Caco-2 (cell line): ENCODE results near the gene ATP8B1. TPM values are rescaled to one million over a fixed set of nuclear protein-coding genes. Genes with fewer than 3 reads are reported as not detected.
"Not testable (repeated sequence)": the region's sequence is repeated elsewhere in the genome, so short reads cannot be mapped to it uniquely, and the experiment has no call there.

ENCODE experiments used
- BruUV-seq: library from RNA; stranded (reverse); fragments of 400-500 nt; replicated peaks from 2 replicates; lab custom pipeline; 2021; lab: Mats Ljungman, UMichigan
- CTCF ChIA-PET: fragments of 300-600 bp; sonication (Branson Sonifier 250); formaldehyde crosslinking; loops from one replicate; lab custom pipeline; 2022; ENCODE audit warnings: antibody characterized with exemption; lab: Charles Lee
- POLR2A ChIA-PET: fragments of 300-600 bp; sonication (Branson Sonifier 250); formaldehyde crosslinking; loops from one replicate; lab custom pipeline; 2022; ENCODE audit warnings: antibody characterized with exemption; lab: Charles Lee
- DNase-seq, 2 experiments: peaks; one replicate each; pipeline versions ENCODE4 v3.0.0 to v3.0.0-alpha.2; 2020 to 2022
- H3K27me3 ChIP-seq: replicated peaks from 2 replicates; pipeline ENCODE4 v1.6.0; 2011; ENCODE audit warnings: low read length; ENCODE audit not compliant: control insufficient read depth, insufficient read depth
- H3K36me3 ChIP-seq: 2 replicates; pipeline ENCODE4 v1.5.1; 2011; ENCODE audit warnings: low read length; ENCODE audit not compliant: control insufficient read depth, insufficient read depth
- H3K4me1 ChIP-seq: fragments of 250-450 bp; sonication (Bioruptor Pico); 2 replicates; pipeline ENCODE4 v1.5.1; 2020; ENCODE audit warnings: mild to moderate bottlenecking
- H3K4me3 ChIP-seq: 2 replicates; pipeline ENCODE4 v1.5.1; 2011; ENCODE audit warnings: low read depth, mild to moderate bottlenecking, control low read depth, low read length
- H3K9me3 ChIP-seq: fragments of 250-450 bp; sonication (Bioruptor Pico); 2 replicates; pipeline ENCODE4 v1.5.1; 2020; ENCODE audit warnings: mild to moderate bottlenecking, moderate library complexity
- H3K27ac Mint-ChIP-seq: one replicate; pipeline ENCODE4 v1.8.0; 2022; ENCODE audit warnings: mixed read lengths; ENCODE audit not compliant: unreplicated experiment
- H3K27me3 Mint-ChIP-seq: one replicate; pipeline ENCODE4 v1.8.0; 2022; ENCODE audit warnings: mixed read lengths; ENCODE audit not compliant: insufficient read depth, unreplicated experiment
- H3K36me3 Mint-ChIP-seq: one replicate; pipeline ENCODE4 v1.8.0; 2022; ENCODE audit warnings: mild to moderate bottlenecking, mixed read lengths; ENCODE audit not compliant: insufficient read depth, unreplicated experiment
- H3K4me1 Mint-ChIP-seq: one replicate; pipeline ENCODE4 v1.8.0; 2022; ENCODE audit warnings: low read depth, mixed read lengths; ENCODE audit not compliant: unreplicated experiment
- H3K4me3 Mint-ChIP-seq: one replicate; pipeline ENCODE4 v1.8.0; 2022; ENCODE audit warnings: mild to moderate bottlenecking, moderate library complexity, mixed read lengths; ENCODE audit not compliant: unreplicated experiment
- H3K9me3 Mint-ChIP-seq: one replicate; pipeline ENCODE4 v1.8.0; 2022; ENCODE audit warnings: mixed read lengths; ENCODE audit not compliant: unreplicated experiment
- intact Hi-C: fragments of 100-400 bp; cut with micrococcal nuclease; formaldehyde crosslinking; loops from one replicate; pipeline ENCODE4 v1.10.0; 2022; ENCODE audit not compliant: unreplicated experiment
- total RNA-seq: library from RNA; stranded (reverse); gene quantifications from 2 replicates; pipeline ENCODE4 v1.2.3, GENCODE V29; 2022
- TF ChIP-seq, protein P1 (sequence below), 2 experiments: fragments of 200-600 bp in 1 of 2; IDR thresholded peaks; 1 replicate in 1 of 2; 2 replicates in 1 of 2; pipeline versions ENCODE4 v1.5.1 to v1.8.0; 2011 to 2022; ENCODE audit warnings: antibody characterized with exemption in 1 of 2, control low read depth in 1 of 2, inconsistent platforms in 1 of 2, low read depth in 1 of 2, low read length in 1 of 2, mild to moderate bottlenecking in 1 of 2, moderate library complexity in 1 of 2; ENCODE audit not compliant: insufficient read depth in 1 of 2, severe bottlenecking in 1 of 2, unreplicated experiment in 1 of 2

ATP8B1 gene
- total RNA-seq, 1 experiment from 2014 or later = 31.6 TPM

DNA sequence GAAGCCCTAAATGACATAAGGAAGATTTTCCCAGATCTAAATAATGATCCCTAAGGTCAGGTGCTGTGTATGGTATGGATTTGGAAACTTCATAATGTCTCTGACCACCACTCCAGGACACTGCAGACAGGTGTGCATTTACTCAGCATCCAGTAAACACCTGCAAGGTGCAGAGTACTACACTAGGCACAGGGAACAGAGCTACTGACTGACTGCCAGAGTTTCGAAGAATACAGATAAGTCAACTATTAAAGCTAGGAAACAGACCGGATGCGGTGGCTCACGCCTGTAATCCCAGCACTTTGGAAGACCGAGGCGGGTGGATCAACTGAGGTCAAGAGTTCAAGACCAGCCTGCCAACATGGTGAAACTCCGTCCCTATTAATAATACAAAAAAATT is 65.0 kb downstream of the ATP8B1 start:
- no peaks in the 10 kb centered on the region for H3K4me1 ChIP-seq
- no peak overlapping the region for H3K27ac Mint-ChIP-seq

GRCh38 chr18:57737400-57738060 is 65.6 kb downstream of the ATP8B1 start:
- Mint-ChIP-seq H3K27ac (no peak overlapping the region), H3K27me3 (no peaks in the 10 kb centered on the region), H3K4me3 (peak overlapping the region; percentile 3), H3K9me3 (no peaks in the 10 kb centered on the region), H3K36me3 (no peaks in the 10 kb centered on the region), H3K4me1 (no peaks in the 10 kb centered on the region)
- H3K4me3 ChIP-seq = no peak overlapping the region
- CTCF ChIA-PET = no interaction called here
- DNase-seq = peak in 1 of 2 experiments; percentile 21
- no TSS peak for BruUV-seq
- POLR2A ChIA-PET = no interaction called here
- H3K9me3 ChIP-seq = no peaks in the 10 kb centered on the region
- H3K27me3 ChIP-seq = no peaks in the 10 kb centered on the region
- intact Hi-C loops = no loop called here
- no peaks in the 10 kb centered on the region for H3K36me3 ChIP-seq
- TF ChIP-seq, protein P1, sequence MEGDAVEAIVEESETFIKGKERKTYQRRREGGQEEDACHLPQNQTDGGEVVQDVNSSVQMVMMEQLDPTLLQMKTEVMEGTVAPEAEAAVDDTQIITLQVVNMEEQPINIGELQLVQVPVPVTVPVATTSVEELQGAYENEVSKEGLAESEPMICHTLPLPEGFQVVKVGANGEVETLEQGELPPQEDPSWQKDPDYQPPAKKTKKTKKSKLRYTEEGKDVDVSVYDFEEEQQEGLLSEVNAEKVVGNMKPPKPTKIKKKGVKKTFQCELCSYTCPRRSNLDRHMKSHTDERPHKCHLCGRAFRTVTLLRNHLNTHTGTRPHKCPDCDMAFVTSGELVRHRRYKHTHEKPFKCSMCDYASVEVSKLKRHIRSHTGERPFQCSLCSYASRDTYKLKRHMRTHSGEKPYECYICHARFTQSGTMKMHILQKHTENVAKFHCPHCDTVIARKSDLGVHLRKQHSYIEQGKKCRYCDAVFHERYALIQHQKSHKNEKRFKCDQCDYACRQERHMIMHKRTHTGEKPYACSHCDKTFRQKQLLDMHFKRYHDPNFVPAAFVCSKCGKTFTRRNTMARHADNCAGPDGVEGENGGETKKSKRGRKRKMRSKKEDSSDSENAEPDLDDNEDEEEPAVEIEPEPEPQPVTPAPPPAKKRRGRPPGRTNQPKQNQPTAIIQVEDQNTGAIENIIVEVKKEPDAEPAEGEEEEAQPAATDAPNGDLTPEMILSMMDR (IDR thresholded peaks at IDR 0.05; ENCODE audit: insufficient read depth in 1 of 2, low read depth in 1 of 2, low read length in 1 of 2, severe bottlenecking in 1 of 2, unreplicated experiment in 1 of 2) = no peak
- H3K4me1 ChIP-seq = no peaks in the 10 kb centered on the region

More for the DNA sequence above, 65.0 kb downstream of the ATP8B1 start:
- BruUV-seq = no TSS peak
- ChIA-PET CTCF (no interaction called here), POLR2A (no interaction called here)
- H3K36me3 Mint-ChIP-seq = peaks cover 2% of the 10 kb centered on the region
- H3K4me1 Mint-ChIP-seq = no peaks in the 10 kb centered on the region
- H3K36me3 ChIP-seq = no peaks in the 10 kb centered on the region
- H3K9me3 ChIP-seq = no peaks in the 10 kb centered on the region
- H3K4me3 Mint-ChIP-seq = no peak overlapping the region
- H3K27me3 ChIP-seq = no peaks in the 10 kb centered on the region
- no peaks in the 10 kb centered on the region for H3K27me3 Mint-ChIP-seq
- H3K9me3 Mint-ChIP-seq = no peaks in the 10 kb centered on the region
- TF ChIP-seq, protein P1 (IDR thresholded peaks at IDR 0.05; ENCODE audit: insufficient read depth in 1 of 2, low read depth in 1 of 2, low read length in 1 of 2, severe bottlenecking in 1 of 2, unreplicated experiment in 1 of 2) = no peak
- DNase-seq = no peak
- no peak overlapping the region for H3K4me3 ChIP-seq
- intact Hi-C loops = no loop called here

DNA sequence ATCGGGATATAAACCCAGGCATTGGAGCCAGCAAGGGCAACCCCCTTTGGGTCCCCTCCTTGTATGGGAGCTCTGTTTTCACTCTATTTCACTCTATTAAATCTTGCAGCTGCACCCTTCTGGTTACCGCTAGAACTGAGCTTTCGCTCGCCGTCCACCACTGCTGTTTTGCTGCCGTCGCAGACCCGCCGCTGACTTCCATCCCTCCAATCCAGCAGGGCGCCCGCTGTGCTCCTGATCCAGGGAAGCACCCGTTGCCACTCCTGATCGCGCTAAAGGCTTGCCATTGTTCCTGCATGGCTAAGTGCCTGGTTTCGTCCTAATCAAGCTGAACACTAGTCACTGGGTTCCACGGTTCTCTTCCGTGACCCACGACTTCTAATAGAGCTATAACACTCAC is 68.1 kb downstream of the ATP8B1 start:
- H3K27me3 ChIP-seq, H3K27ac Mint-ChIP-seq, H3K4me3 ChIP-seq, H3K9me3 Mint-ChIP-seq, H3K36me3 Mint-ChIP-seq, H3K4me1 ChIP-seq, H3K4me3 Mint-ChIP-seq, H3K9me3 ChIP-seq, H3K27me3 Mint-ChIP-seq, POLR2A ChIA-PET, BruUV-seq, H3K4me1 Mint-ChIP-seq, H3K36me3 ChIP-seq, CTCF ChIA-PET, intact Hi-C loops, DNase-seq: not testable (repeated sequence)
